Epithelial cell of esophagus (primary cell): ENCODE measurements around the gene ZNF175.

Source experiments
- DNase-seq: peaks from one replicate; pipeline ENCODE4 v3.0.0; 2010; ENCODE audit warnings: low read depth
- H3K4me3 ChIP-seq: 2 replicates; pipeline ENCODE4 v1.5.1; 2011; ENCODE audit warnings: mild to moderate bottlenecking, low read length, control low read depth
- CTCF ChIP-seq: IDR thresholded peaks from 2 replicates; pipeline ENCODE4 v1.5.1; 2011; ENCODE audit warnings: low read depth, mild to moderate bottlenecking, low read length, control low read depth, inconsistent platforms; ENCODE audit not compliant: insufficient read depth; ENCODE audit errors: missing control alignments

ZNF175 gene

GRCh38 chr19:51564791-51565190 is 6.3 kb upstream of the ZNF175 start:
- no peak overlapping the region for H3K4me3 ChIP-seq
- no peak for TF ChIP-seq CTCF
- DNase-seq: no peak

- H3K4me3 ChIP-seq: no peak overlapping the region
- no peak for TF ChIP-seq CTCF
- DNase-seq: no peak
These were observed 5.5 kb upstream of the ZNF175 start for GRCh38 chr19:51565583-51565982.

- no peak overlapping the region for H3K4me3 ChIP-seq
- DNase-seq: no peak
- TF ChIP-seq CTCF: no peak
These were observed 4.5 kb upstream of the ZNF175 start for GRCh38 chr19:51566489-51567100.

- no peak overlapping the region for H3K4me3 ChIP-seq
- TF ChIP-seq CTCF: no peak
- DNase-seq: no peak
These were observed 3.5 kb upstream of the ZNF175 start for GRCh38 chr19:51567583-51567982.

GRCh38 chr19:51568456-51568855 is 2.6 kb upstream of the ZNF175 start:
- H3K4me3 ChIP-seq: no peak overlapping the region
- DNase-seq: no peak
- TF ChIP-seq CTCF: no peak

GRCh38 chr19:51571599-51571998 is 516 bp downstream of the ZNF175 start:
- peak overlapping the region; percentile 88 for H3K4me3 ChIP-seq
- DNase-seq: no peak
- TF ChIP-seq CTCF: no peak

GRCh38 chr19:51572410-51572809 is 1.3 kb downstream of the ZNF175 start:
- no peak for TF ChIP-seq CTCF
- no peak for DNase-seq
- peak overlapping the region; percentile 88 for H3K4me3 ChIP-seq
